Lung (tissue), 12 donors: ENCODE results near the gene KRT17. TPM values are rescaled to one million over a fixed set of nuclear protein-coding genes. Genes with fewer than 3 reads are reported as not detected.
A peak's percentile ranks its signal among the peaks of the same experiment; 100 is the strongest.

Source experiments
- ATAC-seq: fragments of 200-7000 bp; cut with Tn5 transposase; one replicate; pipeline ENCODE4 v1.9.1; 2020; ENCODE audit warnings: moderate number of reproducible peaks; ENCODE audit not compliant: insufficient read depth, low FRiP score
- DNase-seq, 3 donors: peaks; one replicate each; pipeline ENCODE4 v3.0.0-alpha.2; 2013 to 2017
- H3K27ac ChIP-seq, 2 donors: one replicate each; pipeline ENCODE4 v1.5.1; 2013; ENCODE audit warnings: mild to moderate bottlenecking in 2 of 2, moderate library complexity in 2 of 2, control low read depth in 1 of 2, inconsistent platforms in 1 of 2, low read depth in 1 of 2, low read length in 1 of 2
- H3K27me3 ChIP-seq, 3 donors: one replicate each; pipeline ENCODE4 v1.5.1; 2013; ENCODE audit warnings: low read length in 2 of 3; ENCODE audit not compliant: control insufficient read depth in 3 of 3, insufficient read depth in 3 of 3
- H3K36me3 ChIP-seq, 4 donors: one replicate each; pipeline ENCODE4 v1.5.1; 2013; ENCODE audit warnings: low read length in 4 of 4, mild to moderate bottlenecking in 1 of 4, moderate library complexity in 1 of 4; ENCODE audit not compliant: control insufficient read depth in 4 of 4, insufficient read depth in 4 of 4
- H3K4me1 ChIP-seq, 5 donors: one replicate each; pipeline ENCODE4 v1.5.1; 2013; ENCODE audit warnings: low read length in 5 of 5, mild to moderate bottlenecking in 2 of 5, moderate library complexity in 1 of 5; ENCODE audit not compliant: control insufficient read depth in 5 of 5, insufficient read depth in 5 of 5
- H3K4me3 ChIP-seq: one replicate; pipeline ENCODE4 v1.5.1; 2013; ENCODE audit warnings: mild to moderate bottlenecking, control low read depth, moderate library complexity
- H3K9ac ChIP-seq, 2 donors: one replicate each; pipeline ENCODE4 v1.5.1; 2013; ENCODE audit warnings: low read length in 2 of 2, control low read depth in 1 of 2; ENCODE audit not compliant: insufficient read depth in 1 of 2
- H3K9me3 ChIP-seq, 4 donors: one replicate each; pipeline ENCODE4 v1.5.1; 2013; ENCODE audit warnings: low read length in 3 of 4, mild to moderate bottlenecking in 1 of 4, moderate library complexity in 1 of 4; ENCODE audit not compliant: control insufficient read depth in 4 of 4, insufficient read depth in 3 of 4
- WGBS, 2 donors: extraction: QIAGEN DNeasy Blood & Tissue Kit; methylation state at CpG; one replicate each; pipeline ENCODE4 v1.1.7; 2013; 5-methylcytosine and 5-hydroxymethylcytosine counted together
- polyA plus RNA-seq, 2 donors: library from polyadenylated mRNA; stranded (reverse); fragments of 200-250 nt; gene quantifications; one replicate each; pipeline ENCODE4 v1.2.1, GENCODE V29; 2013
- total RNA-seq, 2 donors: library from RNA; depleted of rRNA in 1 of 2; stranded (reverse); fragments of >200 nt in 1 of 2; gene quantifications; one replicate each; pipeline ENCODE4 v1.2.1, GENCODE V29; 2014 to 2021
- TF ChIP-seq, protein P1 (sequence below): IDR thresholded peaks from 2 replicates; pipeline ENCODE4 v1.5.1; 2012; ENCODE audit warnings: mild to moderate bottlenecking; ENCODE audit errors: control extremely low read depth, extremely low read depth
- donor health status: control.
- donor health status: control.
- donor health status: Bipolar disorder and iron deficiency.
- donor health status: healthy.
- donor health status: DM: yes; HTN: yes; CAD: no.

The KRT17 gene
- total and polyA plus RNA-seq, 4 donors: 27.3 to 47.2 (median 42.6) TPM

DNA sequence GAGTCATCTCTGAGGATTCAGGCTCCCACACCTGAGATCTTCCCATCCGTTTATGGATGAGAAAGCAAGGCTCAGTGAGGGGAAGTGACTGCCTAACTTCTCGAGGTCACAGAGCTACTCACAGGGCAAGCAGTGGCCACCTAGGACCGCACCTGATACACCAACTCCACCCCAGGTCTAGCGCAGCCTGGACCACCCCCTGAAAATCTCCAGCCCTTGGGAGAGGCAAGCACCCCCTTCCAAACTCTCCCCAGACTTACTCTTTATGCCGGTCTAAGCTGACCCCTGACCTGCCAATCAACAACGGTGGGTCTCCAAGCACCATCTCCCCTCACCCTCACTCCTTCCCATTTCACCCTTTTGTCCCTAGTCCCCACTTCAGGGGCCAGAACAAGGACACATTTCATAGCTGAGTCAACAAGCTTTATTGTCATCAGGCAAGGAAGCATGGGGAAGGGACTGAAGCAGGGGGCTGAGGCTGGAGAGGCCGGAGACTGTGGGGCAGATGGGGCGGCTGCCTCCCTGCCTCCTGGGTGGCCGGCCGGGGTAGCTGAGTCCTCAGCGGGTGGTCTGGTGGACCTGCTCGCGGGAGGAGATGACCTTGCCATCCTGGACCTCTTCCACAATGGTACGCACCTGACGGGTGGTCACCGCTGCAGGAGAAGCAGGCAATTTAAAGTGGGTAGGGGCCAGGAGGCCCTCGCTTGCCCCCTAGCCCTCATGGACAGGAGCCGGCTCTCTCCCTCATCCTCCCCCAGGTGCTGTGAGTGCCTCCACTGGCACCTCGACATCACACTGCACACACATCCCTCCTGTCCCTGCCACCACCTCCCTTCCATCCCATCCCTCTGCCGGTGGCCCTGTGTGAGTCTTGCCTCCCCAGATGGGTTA lies 5.1 kb downstream of the KRT17 start:
- Histone ChIP-seq H3K4me3 (no peak overlapping the region), H3K27ac (no peak overlapping the region), H3K9ac (no peak overlapping the region), H3K9me3 (no peaks in the 10 kb centered on the region), H3K36me3 (no peaks in the 10 kb centered on the region), H3K27me3 (no peaks in the 10 kb centered on the region), H3K4me1 (peaks cover 0 to 4% (median 0%) of the 10 kb centered on the region in 5 donors)
- TF ChIP-seq, protein P1, sequence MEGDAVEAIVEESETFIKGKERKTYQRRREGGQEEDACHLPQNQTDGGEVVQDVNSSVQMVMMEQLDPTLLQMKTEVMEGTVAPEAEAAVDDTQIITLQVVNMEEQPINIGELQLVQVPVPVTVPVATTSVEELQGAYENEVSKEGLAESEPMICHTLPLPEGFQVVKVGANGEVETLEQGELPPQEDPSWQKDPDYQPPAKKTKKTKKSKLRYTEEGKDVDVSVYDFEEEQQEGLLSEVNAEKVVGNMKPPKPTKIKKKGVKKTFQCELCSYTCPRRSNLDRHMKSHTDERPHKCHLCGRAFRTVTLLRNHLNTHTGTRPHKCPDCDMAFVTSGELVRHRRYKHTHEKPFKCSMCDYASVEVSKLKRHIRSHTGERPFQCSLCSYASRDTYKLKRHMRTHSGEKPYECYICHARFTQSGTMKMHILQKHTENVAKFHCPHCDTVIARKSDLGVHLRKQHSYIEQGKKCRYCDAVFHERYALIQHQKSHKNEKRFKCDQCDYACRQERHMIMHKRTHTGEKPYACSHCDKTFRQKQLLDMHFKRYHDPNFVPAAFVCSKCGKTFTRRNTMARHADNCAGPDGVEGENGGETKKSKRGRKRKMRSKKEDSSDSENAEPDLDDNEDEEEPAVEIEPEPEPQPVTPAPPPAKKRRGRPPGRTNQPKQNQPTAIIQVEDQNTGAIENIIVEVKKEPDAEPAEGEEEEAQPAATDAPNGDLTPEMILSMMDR: no peak
- peak in 1 of 3 donors; percentile 8 for DNase-seq
- ATAC-seq: no peak
- WGBS, 2 donors: 82 to 86% methylated on average over 18 to 19 of the region's 20 CpGs

DNA sequence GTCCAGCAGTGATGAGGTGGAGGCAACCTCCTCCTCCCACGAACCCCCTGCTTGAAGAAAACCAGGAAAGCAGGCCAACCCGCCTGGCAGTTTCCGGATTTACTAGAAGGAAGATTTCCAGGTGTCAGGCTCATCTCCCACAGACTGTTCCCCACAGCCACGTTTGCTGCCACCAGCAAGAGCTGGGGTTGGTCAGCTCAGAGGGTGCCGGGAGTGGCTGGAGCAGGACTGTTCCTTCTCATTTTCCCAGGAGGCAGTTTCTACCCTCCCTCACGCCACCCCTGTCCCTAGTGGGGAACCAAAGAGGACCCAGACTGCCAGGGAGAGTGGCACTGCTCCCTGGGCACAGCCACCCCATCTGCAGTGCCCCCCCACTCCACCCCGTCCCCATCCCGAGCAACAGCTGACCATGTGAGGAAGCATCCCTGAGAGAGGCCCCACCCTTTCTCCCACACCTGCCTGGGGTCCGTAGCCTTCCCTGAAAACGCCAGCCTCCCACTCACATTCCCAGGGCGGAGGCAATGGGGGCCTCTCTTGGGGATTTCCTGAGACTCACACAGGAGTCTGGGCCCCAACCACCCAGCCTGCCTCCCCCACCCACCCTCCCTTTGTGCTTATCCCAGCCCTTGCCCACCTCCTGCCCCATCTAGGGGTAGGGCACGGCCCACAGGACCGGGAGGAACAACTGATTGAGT lies 5.9 kb downstream of the KRT17 start:
- H3K9me3 ChIP-seq: no peaks in the 10 kb centered on the region
- H3K4me3 ChIP-seq: no peak overlapping the region
- no peak overlapping the region for H3K9ac ChIP-seq
- H3K27me3 ChIP-seq: no peaks in the 10 kb centered on the region
- WGBS, 2 donors: 66 to 72% methylated on average over 13 of the region's 13 CpGs
- DNase-seq (peak in 1 of 3 donors; percentile 10), ATAC-seq (no peak)
- H3K36me3 ChIP-seq: no peaks in the 10 kb centered on the region
- TF ChIP-seq, protein P1: no peak
- peaks cover 0 to 4% (median 0%) of the 10 kb centered on the region in 5 donors for H3K4me1 ChIP-seq
- H3K27ac ChIP-seq: no peak overlapping the region

DNA sequence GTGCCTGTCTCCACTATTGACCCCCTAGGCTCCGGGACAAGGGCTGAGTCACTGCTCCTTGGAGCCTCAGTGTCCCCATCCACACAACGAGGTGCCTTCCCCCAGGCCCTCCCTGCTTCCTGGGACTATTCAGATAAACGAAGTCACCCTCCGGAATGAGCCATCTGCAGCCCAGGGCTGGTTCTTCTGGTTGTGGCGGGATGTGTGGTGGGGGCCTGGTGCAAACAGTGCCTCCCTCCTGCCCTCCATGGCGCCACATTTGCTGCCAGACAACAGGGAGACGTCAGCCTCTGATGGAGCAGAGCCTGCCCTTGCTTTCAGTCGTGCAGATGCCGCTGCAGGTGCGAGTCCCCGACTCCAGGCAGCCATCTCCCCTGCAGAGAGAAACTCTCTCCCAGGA lies 6.7 kb downstream of the KRT17 start:
- TF ChIP-seq, protein P1: no peak
- WGBS, 2 donors: 57 to 77% methylated on average over 11 of the region's 11 CpGs

More for the DNA sequence above, 6.7 kb downstream of the KRT17 start:
- Histone ChIP-seq H3K4me3 (no peak overlapping the region), H3K27me3 (no peaks in the 10 kb centered on the region), H3K4me1 (no peaks in the 10 kb centered on the region), H3K9ac (no peak overlapping the region), H3K27ac (no peak overlapping the region), H3K36me3 (no peaks in the 10 kb centered on the region), H3K9me3 (no peaks in the 10 kb centered on the region)
- DNase-seq (peak in 1 of 3 donors; percentile 13), ATAC-seq (no peak)
